IMR-90 (cell line): ENCODE data around the gene AKAP13. TPM values are rescaled to one million over a fixed set of nuclear protein-coding genes. Genes with fewer than 3 reads are reported as not detected.
"Not testable (repeated sequence)": the region's sequence is repeated elsewhere in the genome, so short reads cannot be mapped to it uniquely, and the experiment has no call there.

Source experiments
- ATAC-seq: fragments of 200-7000 bp; cut with Tn5 transposase; 2 replicates; pipeline ENCODE4 v1.9.1; 2020; ENCODE audit warnings: low read depth, mild to moderate bottlenecking, moderate library complexity
- BruUV-seq: library from RNA; stranded (reverse); fragments of 400-500 nt; replicated peaks from 2 replicates; lab custom pipeline; 2021; lab: Mats Ljungman, UMichigan
- CTCF ChIA-PET: fragments of 300-600 bp; formaldehyde crosslinking; extraction: SDS; loops from one replicate; lab custom pipeline; 2021; ENCODE audit warnings: antibody characterized with exemption; lab: Yijun Ruan, JAX
- POLR2A ChIA-PET: fragments of 300-600 bp; sonication (Branson Sonifier 250); formaldehyde crosslinking; loops from one replicate; lab custom pipeline; 2022; ENCODE audit warnings: antibody characterized with exemption; ENCODE audit not compliant: unreplicated experiment; lab: Charles Lee
- DNase-seq: peaks from one replicate; pipeline ENCODE4 v3.0.0; 2013
- H2AFZ ChIP-seq: replicated peaks from 2 replicates; pipeline ENCODE3; 2013; ENCODE audit warnings: low read length, mild to moderate bottlenecking; ENCODE audit not compliant: poor library complexity
- H2AK5ac ChIP-seq: 2 replicates; pipeline ENCODE4 v1.6.1; 2013; ENCODE audit warnings: low read depth, low read length, inconsistent platforms
- H2AK9ac ChIP-seq: replicated peaks from 2 replicates; pipeline ENCODE3; 2013; ENCODE audit warnings: mild to moderate bottlenecking, low read depth, low read length, moderate library complexity; ENCODE audit not compliant: poor library complexity
- H2BK120ac ChIP-seq: 2 replicates; pipeline ENCODE4 v1.6.1; 2013; ENCODE audit warnings: low read depth, low read length, inconsistent platforms
- H2BK15ac ChIP-seq: 3 replicates; pipeline ENCODE4 v1.6.1; 2013; ENCODE audit warnings: low read depth, low read length, inconsistent platforms
- H2BK20ac ChIP-seq: 2 replicates; pipeline ENCODE4 v1.6.1; 2013; ENCODE audit warnings: low read depth, mild to moderate bottlenecking, inconsistent platforms, low read length, moderate library complexity
- H2BK5ac ChIP-seq: 2 replicates; pipeline ENCODE4 v1.6.1; 2013; ENCODE audit warnings: mild to moderate bottlenecking, low read depth, low read length, inconsistent platforms; ENCODE audit not compliant: poor library complexity, severe bottlenecking
- H3K14ac ChIP-seq: replicated peaks from 2 replicates; pipeline ENCODE4 v1.6.1; 2013; ENCODE audit warnings: low read depth, low read length, inconsistent platforms
- H3K18ac ChIP-seq: 2 replicates; pipeline ENCODE4 v1.6.1; 2013; ENCODE audit warnings: low read depth, low read length, control low read depth
- H3K23ac ChIP-seq: 2 replicates; pipeline ENCODE4 v1.6.1; 2013; ENCODE audit warnings: low read depth, low read length, inconsistent platforms
- H3K27ac ChIP-seq: 2 replicates; pipeline ENCODE4 v1.5.1; 2013; ENCODE audit warnings: mild to moderate bottlenecking, control low read depth, low read length; ENCODE audit not compliant: insufficient read depth
- H3K27me3 ChIP-seq: 2 replicates; pipeline ENCODE4 v1.6.1; 2013; ENCODE audit warnings: low read length; ENCODE audit not compliant: control insufficient read depth, insufficient read depth
- H3K36me3 ChIP-seq: 2 replicates; pipeline ENCODE4 v1.6.1; 2013; ENCODE audit warnings: low read length, mixed read lengths; ENCODE audit not compliant: control insufficient read depth, insufficient read depth
- H3K4ac ChIP-seq: 2 replicates; pipeline ENCODE4 v1.6.1; 2013; ENCODE audit warnings: low read depth, low read length, inconsistent platforms
- H3K4me1 ChIP-seq: 2 replicates; pipeline ENCODE4 v1.6.1; 2013; ENCODE audit warnings: low read length, mixed read lengths; ENCODE audit not compliant: control insufficient read depth, insufficient read depth
- H3K4me2 ChIP-seq: 2 replicates; pipeline ENCODE4 v1.6.1; 2013; ENCODE audit warnings: low read depth, mild to moderate bottlenecking, control low read depth, low read length, moderate library complexity
- H3K4me3 ChIP-seq: 2 replicates; pipeline ENCODE4 v1.5.1; 2013; ENCODE audit warnings: low read depth, mild to moderate bottlenecking, control low read depth, low read length, moderate library complexity; ENCODE audit not compliant: insufficient read depth
- H3K56ac ChIP-seq: 2 replicates; pipeline ENCODE4 v1.6.1; 2013; ENCODE audit warnings: low read length, inconsistent platforms; ENCODE audit not compliant: insufficient read depth; ENCODE audit errors: extremely low read depth
- H3K79me1 ChIP-seq, 2 experiments: 2 replicates each; pipeline ENCODE4 v1.6.1; 2013; ENCODE audit warnings: low read length in 2 of 2, inconsistent platforms in 1 of 2, low read depth in 1 of 2
- H3K9ac ChIP-seq: 2 replicates; pipeline ENCODE4 v1.6.1; 2013; ENCODE audit warnings: low read depth, low read length, control low read depth
- H3K9me1 ChIP-seq: 2 replicates; pipeline ENCODE4 v1.6.1; 2013; ENCODE audit warnings: low read length, inconsistent platforms; ENCODE audit not compliant: insufficient read depth
- H3K9me3 ChIP-seq: 2 replicates; pipeline ENCODE4 v1.6.1; 2013; ENCODE audit warnings: low read length; ENCODE audit not compliant: control insufficient read depth, insufficient read depth
- H4K20me1 ChIP-seq: 2 replicates; pipeline ENCODE4 v1.6.1; 2013; ENCODE audit warnings: low read length, inconsistent platforms; ENCODE audit not compliant: insufficient read depth
- H4K5ac ChIP-seq: 2 replicates; pipeline ENCODE4 v1.6.1; 2013; ENCODE audit warnings: mild to moderate bottlenecking, low read depth, low read length, control low read depth
- H4K8ac ChIP-seq, 2 experiments: 2 replicates each; pipeline ENCODE4 v1.6.1; 2013; ENCODE audit warnings: low read depth in 2 of 2, low read length in 2 of 2, control low read depth in 1 of 2, inconsistent platforms in 1 of 2
- H4K91ac ChIP-seq: 2 replicates; pipeline ENCODE4 v1.6.1; 2013; ENCODE audit warnings: low read depth, low read length, inconsistent platforms; ENCODE audit not compliant: insufficient read depth
- CEBPB ChIP-seq: IDR thresholded peaks from 2 replicates; pipeline ENCODE4 v1.6.1; 2012; ENCODE audit warnings: low read depth, low read length, improper control_type of control experiment
- WGBS, 2 experiments: methylation state at CpG; one replicate each; pipeline versions ENCODE4 v1.1.5 to v1.1.7; 2013; ENCODE audit warnings: missing lambda C conversion rate in 2 of 2; ENCODE audit not compliant: insufficient read length in 1 of 2; ENCODE audit errors: extremely low coverage in 2 of 2; 5-methylcytosine and 5-hydroxymethylcytosine counted together
- dilution Hi-C: fragments of 300-500 bp; cut with HindIII; formaldehyde crosslinking; loops from one replicate; pipeline ENCODE4 v1.14.3; 2018; ENCODE audit warnings: low sequenced_read_pairs; ENCODE audit not compliant: unreplicated experiment
- in situ Hi-C: fragments of 300-500 bp; cut with MboI; formaldehyde crosslinking; loops from 3 replicates; pipeline ENCODE4 v1.14.3; 2019; ENCODE audit warnings: low sequenced_read_pairs, inconsistent platforms, mixed read lengths
- intact Hi-C: fragments of 100-400 bp; cut with micrococcal nuclease; formaldehyde crosslinking; loops from 2 replicates; pipeline ENCODE4 v1.10.0; 2022
- polyA plus RNA-seq, 3 experiments: library from polyadenylated mRNA; depleted of rRNA; stranded (reverse); fragments of >200 nt; gene quantifications; 2 replicates each; pipeline ENCODE4 v1.2.3, GENCODE V29; 2012; ENCODE audit warnings: low replicate concordance in 1 of 3
- total RNA-seq: library from RNA; depleted of rRNA; stranded (reverse); fragments of >200 nt; gene quantifications from 2 replicates; pipeline ENCODE4 v1.2.3, GENCODE V29; 2012

The AKAP13 gene
- total and polyA plus RNA-seq, 2 of the 4 experiments (the other 2 are of a cell fraction): 10.4 to 46.4 TPM

GRCh38 chr15:85534031-85534430 is 153.6 kb downstream of the AKAP13 start:
- Histone ChIP-seq H2BK120ac (no peak overlapping the region), H4K5ac (no peak overlapping the region), H3K18ac (no peak overlapping the region), H2BK5ac (no peak overlapping the region), H3K56ac (no peak overlapping the region), H2BK20ac (no peak overlapping the region), H3K36me3 (peaks cover 4% of the 10 kb centered on the region), H2AK5ac (no peak overlapping the region), H3K4me1 (peaks cover 5% of the 10 kb centered on the region), H3K4ac (no peak overlapping the region), H3K9me1 (peaks cover 17% of the 10 kb centered on the region), H2AK9ac (no peak overlapping the region), H3K4me2 (no peak overlapping the region), H3K4me3 (no peak overlapping the region), H3K27ac (no peak overlapping the region), H3K9ac (no peak overlapping the region), H3K79me1 (peaks cover 23 to 46% of the 10 kb centered on the region in 2 experiments), H3K23ac (no peak overlapping the region), H4K91ac (no peak overlapping the region), H3K9me3 (no peaks in the 10 kb centered on the region), H4K8ac (no peak overlapping the region), H3K14ac (no peak overlapping the region), H2BK15ac (no peak overlapping the region), H2AFZ (no peak overlapping the region), H4K20me1 (peaks cover 5% of the 10 kb centered on the region; the same call in 1 of the 2 replicates), H3K27me3 (no peaks in the 10 kb centered on the region)
- in situ Hi-C loops: no loop called here
- intact Hi-C loops: no loop called here
- ChIA-PET CTCF (no interaction called here), POLR2A (no interaction called here)
- dilution Hi-C loops: no loop called here
- DNase-seq (no peak), ATAC-seq (no peak)
- no peak for TF ChIP-seq CEBPB
- 100% methylated on average over 1 of the region's 2 CpGs; no CpG with 5 or more reads in 1 of the 2 experiments for WGBS, 2 experiments
- BruUV-seq: no TSS peak

DNA sequence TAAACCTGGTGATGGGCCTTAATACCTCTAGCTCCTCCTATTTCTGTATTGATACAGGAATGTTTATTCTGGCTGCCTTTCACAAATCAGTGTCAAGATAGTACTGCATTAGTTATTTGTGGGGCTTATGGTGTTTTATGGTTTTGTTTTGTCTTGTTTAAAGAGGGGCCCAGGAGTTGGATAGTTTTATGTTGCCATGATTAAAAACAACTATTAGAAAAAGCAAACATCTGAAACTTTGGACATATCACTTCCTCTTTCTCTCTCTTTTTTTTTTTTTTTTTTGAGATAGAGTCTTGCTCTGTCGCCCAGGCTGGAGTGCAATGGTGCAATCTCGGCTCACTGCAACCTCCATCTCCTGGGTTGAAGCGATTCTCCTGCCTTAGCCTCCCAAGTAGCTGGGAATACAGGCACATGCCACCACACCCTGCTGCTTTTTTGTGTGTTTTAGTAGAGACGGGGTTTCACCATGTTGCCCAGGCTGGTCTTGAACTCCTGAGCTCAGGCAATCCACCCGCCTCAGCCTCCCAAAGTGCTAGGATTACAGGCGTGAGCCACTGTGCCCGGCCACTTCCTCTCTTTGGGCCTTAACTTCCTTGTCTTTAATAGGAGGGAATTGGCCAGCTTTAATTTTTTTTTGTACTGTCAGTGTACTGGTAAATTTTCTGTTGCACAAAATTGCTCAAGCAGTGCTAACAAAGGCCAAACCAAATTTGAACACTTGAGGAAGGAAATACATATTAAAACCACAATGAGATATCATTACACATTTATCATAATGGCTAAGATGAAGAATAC is 155.3 kb downstream of the AKAP13 start:
- H3K4me1 ChIP-seq, H4K8ac ChIP-seq, ATAC-seq, CTCF ChIA-PET, H3K56ac ChIP-seq, H3K9ac ChIP-seq, H2BK15ac ChIP-seq, H2AK9ac ChIP-seq, BruUV-seq, H3K36me3 ChIP-seq, H4K5ac ChIP-seq, H3K4me3 ChIP-seq, H2AK5ac ChIP-seq, H3K23ac ChIP-seq, H3K4ac ChIP-seq, in situ Hi-C loops, H2BK5ac ChIP-seq, H2BK20ac ChIP-seq, H3K4me2 ChIP-seq, intact Hi-C loops, H2AFZ ChIP-seq, H4K91ac ChIP-seq, dilution Hi-C loops, H3K14ac ChIP-seq, H2BK120ac ChIP-seq, H3K18ac ChIP-seq, H4K20me1 ChIP-seq, H3K27me3 ChIP-seq, DNase-seq, H3K27ac ChIP-seq, H3K9me3 ChIP-seq, POLR2A ChIA-PET: not testable (repeated sequence)
- Histone ChIP-seq H3K9me1 (peaks cover 15% of the 10 kb centered on the region), H3K79me1 (peaks cover 22 to 49% of the 10 kb centered on the region in 2 experiments)
- no CpG with 5 or more reads among the region's 7 CpGs for WGBS, 2 experiments
